GM23338 (cell line): ENCODE data around the gene DSCAML1. TPM values are rescaled to one million over a fixed set of nuclear protein-coding genes. Genes with fewer than 3 reads are reported as not detected.

Experiments
- ATAC-seq: fragments of 200-7000 bp; cut with Tn5 transposase; 3 replicates; pipeline ENCODE4 v1.9.1; 2020
- DNase-seq: peaks from one replicate; pipeline ENCODE4 v3.0.0-alpha.2; 2015; ENCODE audit warnings: low spot score
- H2AFZ ChIP-seq: fragments of 200-600 bp; sonication (generic); 2 replicates; pipeline ENCODE4 v1.8.0; 2016; ENCODE audit warnings: antibody characterized with exemption, mild to moderate bottlenecking, moderate library complexity
- H3F3A ChIP-seq: fragments of 200-600 bp; sonication (generic); replicated peaks from 2 replicates; pipeline ENCODE4 v1.8.0; 2017; ENCODE audit warnings: antibody characterized with exemption, mixed run types, low read depth
- H3K27ac ChIP-seq: fragments of 200-600 bp; sonication (generic); 2 replicates; pipeline ENCODE4 v1.6.1; 2016; ENCODE audit warnings: low read depth
- H3K27me3 ChIP-seq: fragments of 200-600 bp; sonication (generic); 2 replicates; pipeline ENCODE4 v1.8.0; 2016; ENCODE audit warnings: mild to moderate bottlenecking, mixed run types, moderate library complexity; ENCODE audit not compliant: insufficient read depth
- H3K36me3 ChIP-seq: fragments of 200-600 bp; sonication (generic); 2 replicates; pipeline ENCODE4 v1.8.0; 2016; ENCODE audit warnings: mild to moderate bottlenecking; ENCODE audit not compliant: insufficient read depth
- H3K4me1 ChIP-seq: fragments of 200-600 bp; sonication (generic); 2 replicates; pipeline ENCODE4 v1.8.0; 2016; ENCODE audit warnings: mild to moderate bottlenecking, moderate library complexity; ENCODE audit not compliant: insufficient read depth
- H3K4me2 ChIP-seq: fragments of 200-600 bp; sonication (generic); 2 replicates; pipeline ENCODE4 v1.7.1; 2017; ENCODE audit warnings: mixed run types
- H3K4me3 ChIP-seq: fragments of 200-600 bp; sonication (generic); 2 replicates; pipeline ENCODE4 v1.6.1; 2016; ENCODE audit warnings: mixed run types
- H3K79me2 ChIP-seq: fragments of 200-600 bp; sonication (generic); replicated peaks from 2 replicates; pipeline ENCODE4 v1.8.0; 2017; ENCODE audit warnings: mild to moderate bottlenecking; ENCODE audit not compliant: insufficient read depth
- H3K9me2 ChIP-seq: fragments of 200-600 bp; sonication (generic); 2 replicates; pipeline ENCODE4 v1.8.0; 2017; ENCODE audit not compliant: insufficient read depth
- H4K20me1 ChIP-seq: fragments of 200-600 bp; sonication (generic); replicated peaks from 2 replicates; pipeline ENCODE4 v1.8.0; 2017; ENCODE audit warnings: mild to moderate bottlenecking; ENCODE audit not compliant: insufficient read depth
- H3K27ac Mint-ChIP-seq: 2 replicates; pipeline ENCODE4 v1.8.0; 2020; ENCODE audit warnings: inconsistent platforms, mild to moderate bottlenecking, moderate library complexity, mixed read lengths
- H3K27me3 Mint-ChIP-seq: 3 replicates; pipeline ENCODE4 v1.8.0; 2022; ENCODE audit warnings: low read depth, mild to moderate bottlenecking, moderate library complexity, mixed read lengths, inconsistent platforms; ENCODE audit not compliant: insufficient read depth, poor library complexity
- H3K36me3 Mint-ChIP-seq: 3 replicates; pipeline ENCODE4 v1.8.0; 2021; ENCODE audit warnings: low read depth, mild to moderate bottlenecking, inconsistent platforms, moderate library complexity, mixed read lengths
- H3K4me1 Mint-ChIP-seq: 3 replicates; pipeline ENCODE4 v1.8.0; 2020; ENCODE audit warnings: mild to moderate bottlenecking, inconsistent platforms, mixed read lengths
- H3K4me3 Mint-ChIP-seq: 3 replicates; pipeline ENCODE4 v1.8.0; 2021; ENCODE audit warnings: moderate library complexity, mild to moderate bottlenecking, inconsistent platforms, mixed read lengths
- H3K9me3 Mint-ChIP-seq: 3 replicates; pipeline ENCODE4 v1.8.0; 2020; ENCODE audit warnings: moderate library complexity, mild to moderate bottlenecking, inconsistent platforms, mixed read lengths
- ETS1 ChIP-seq: IDR thresholded peaks from 2 replicates; pipeline ENCODE4 v1.6.1; 2016; ENCODE audit warnings: antibody characterized with exemption
- EZH2 ChIP-seq: fragments of 200-600 bp; sonication (generic); IDR thresholded peaks from one replicate; pipeline ENCODE4 v1.8.0; 2017; ENCODE audit warnings: antibody characterized with exemption, mild to moderate bottlenecking, low read depth; ENCODE audit not compliant: unreplicated experiment
- EZH2phosphoT487 ChIP-seq: fragments of 200-600 bp; sonication (generic); IDR thresholded peaks from one replicate; pipeline ENCODE4 v1.8.1; 2018; ENCODE audit warnings: antibody characterized with exemption; ENCODE audit not compliant: unreplicated experiment
- JUNB ChIP-seq: IDR thresholded peaks from one replicate; pipeline ENCODE4 v1.6.1; 2016; ENCODE audit warnings: antibody characterized with exemption; ENCODE audit not compliant: unreplicated experiment
- NANOG ChIP-seq: IDR thresholded peaks from 2 replicates; pipeline ENCODE4 v1.6.1; 2016; ENCODE audit warnings: antibody characterized with exemption, borderline replicate concordance
- ZNF331 ChIP-seq: fragments of 250-450 bp; sonication (Bioruptor Pico); IDR thresholded peaks from 2 replicates; pipeline ENCODE4 v1.5.0; 2020; ENCODE audit warnings: low read depth, mild to moderate bottlenecking, moderate library complexity
- ZNF462 ChIP-seq: fragments of 250-450 bp; sonication (Bioruptor Pico); IDR thresholded peaks from 2 replicates; pipeline ENCODE4 v1.5.0; 2020; ENCODE audit warnings: mild to moderate bottlenecking, moderate library complexity
- polyA plus RNA-seq: library from polyadenylated mRNA; unstranded; fragments of >200 nt; fragmentation: Nextera tagmentation; extraction: Ambion mirVana; gene quantifications from 2 replicates; pipeline ENCODE4 v1.2.1, GENCODE V29; 2016
- total RNA-seq: library from RNA; depleted of rRNA; stranded (reverse); fragments of >200 nt; shearing (Covaris generic); gene quantifications from 2 replicates; pipeline ENCODE4 v1.2.3, GENCODE V29; 2014

Gene DSCAML1
- total and polyA plus RNA-seq, 2 experiments from 2014 or later: 0.17 TPM; not detected in 1

- H3K4me3 Mint-ChIP-seq: no peak overlapping the region
- H3K27ac Mint-ChIP-seq: no peak overlapping the region
- Histone ChIP-seq H3F3A (no peaks in the 10 kb centered on the region), H3K27me3 (no peaks in the 10 kb centered on the region), H3K4me1 (no peaks in the 10 kb centered on the region), H2AFZ (no peak overlapping the region), H3K36me3 (no peaks in the 10 kb centered on the region), H3K27ac (no peak overlapping the region), H3K4me2 (no peak overlapping the region), H3K79me2 (no peaks in the 10 kb centered on the region), H3K9me2 (no peaks in the 10 kb centered on the region), H4K20me1 (no peaks in the 10 kb centered on the region), H3K4me3 (no peak overlapping the region)
- H3K9me3 Mint-ChIP-seq: no peaks in the 10 kb centered on the region
- peaks cover 26% of the 10 kb centered on the region; the same call in 2 of the 3 replicates for H3K4me1 Mint-ChIP-seq
- DNase-seq (no peak), ATAC-seq (no peak)
- TF ChIP-seq ZNF462 (CRISPR knock-in tag): no peak
- TF ChIP-seq JUNB: no peak
- TF ChIP-seq NANOG: no peak
- TF ChIP-seq ZNF331: no peak
- TF ChIP-seq EZH2phosphoT487: no peak
- no peak for TF ChIP-seq EZH2
- TF ChIP-seq ETS1: no peak
- H3K27me3 Mint-ChIP-seq: no peaks in the 10 kb centered on the region
- no peaks in the 10 kb centered on the region for H3K36me3 Mint-ChIP-seq
These were observed 157.4 kb downstream of the DSCAML1 start for GRCh38 chr11:117639601-117640000.
